Activated CD8-positive, alpha-beta T cell treated with anti-CD3 and anti-CD28 coated beads for 36 hours (primary cell): ENCODE data around the gene SLC25A2. TPM values are rescaled to one million over a fixed set of nuclear protein-coding genes. Genes with fewer than 3 reads are reported as not detected.

ENCODE experiments used
- ATAC-seq: fragments of 200-7000 bp; cut with Tn5 transposase; one replicate; pipeline ENCODE4 v1.10.0; 2021; ENCODE audit warnings: mild to moderate bottlenecking, moderate library complexity
- CTCF ChIA-PET: fragments of 350-600 bp; sonication (Branson Sonifier 250); formaldehyde crosslinking; loops from one replicate; lab custom pipeline; 2021; ENCODE audit warnings: antibody characterized with exemption; lab: Charles Lee
- POLR2A ChIA-PET: fragments of 350-600 bp; sonication (Branson Sonifier 250); formaldehyde crosslinking; loops from one replicate; lab custom pipeline; 2021; ENCODE audit warnings: antibody characterized with exemption; lab: Charles Lee
- DNase-seq: peaks from one replicate; pipeline ENCODE4 v3.0.0-alpha.2; 2020
- H3K27ac Mint-ChIP-seq: one replicate; pipeline ENCODE4 v1.8.0; 2021; ENCODE audit warnings: mild to moderate bottlenecking, mixed read lengths
- H3K27me3 Mint-ChIP-seq: one replicate; pipeline ENCODE4 v1.8.0; 2021; ENCODE audit warnings: mixed read lengths
- H3K36me3 Mint-ChIP-seq: one replicate; pipeline ENCODE4 v1.8.0; 2021; ENCODE audit warnings: low read depth, mixed read lengths
- H3K4me1 Mint-ChIP-seq: one replicate; pipeline ENCODE4 v1.8.0; 2021; ENCODE audit warnings: low read depth, mixed read lengths
- H3K4me3 Mint-ChIP-seq: one replicate; pipeline ENCODE4 v1.8.0; 2021; ENCODE audit warnings: mild to moderate bottlenecking, moderate library complexity, mixed read lengths
- H3K9me3 Mint-ChIP-seq: one replicate; pipeline ENCODE4 v1.8.0; 2021; ENCODE audit warnings: mixed read lengths
- CTCF ChIP-seq: fragments of 200-600 bp; IDR thresholded peaks from one replicate; pipeline ENCODE4 v1.8.0; 2022; ENCODE audit warnings: antibody characterized with exemption, mild to moderate bottlenecking
- intact Hi-C: fragments of 100-400 bp; cut with micrococcal nuclease; formaldehyde crosslinking; loops from one replicate; pipeline ENCODE4 v1.10.0; 2022
- total RNA-seq, 2 experiments: library from RNA; stranded (reverse); gene quantifications; one replicate each; pipeline ENCODE4 v1.2.3, GENCODE V29; 2021

SLC25A2 gene
- total RNA-seq, 2 experiments from 2014 or later = 0.25 TPM; not detected in 1

GRCh38 chr5:141330299-141331080 lies 26.6 kb upstream of the SLC25A2 start, which contains the start of gene PCDHGA1:
TSS of gene PCDHGA1 (plus strand) at chr5:141330514.
- Mint-ChIP-seq H3K36me3 (peaks cover 16% of the 10 kb centered on the region), H3K9me3 (peaks cover 27% of the 10 kb centered on the region), H3K4me1 (peaks cover 4% of the 10 kb centered on the region), H3K4me3 (no peak within 1 kb of the TSS), H3K27me3 (peaks cover 40% of the 10 kb centered on the region), H3K27ac (no peak within 1 kb of the TSS)
- ATAC-seq (peak; percentile 50), DNase-seq (peak; percentile 56)
- ChIA-PET CTCF (interaction anchor here (0.8 to 3.5 kb wide), 11 partner anchors 11 to 227 kb away, joined by 3 to 36 read pairs (median 5); partner anchors contain the start of genes PCDHGA11, PCDHGA12, PCDHGA4 and PCDHGA5), POLR2A (interaction anchor here (0.6 to 1.6 kb wide), 2 partner anchors 10 to 142 kb away, joined by 3 to 8 read pairs; partner anchors contain the start of gene TAF7)
- intact Hi-C loops = no loop called here
- TF ChIP-seq CTCF = no peak

- peak; percentile 23 for DNase-seq
- Mint-ChIP-seq H3K27ac (no peak overlapping the region), H3K4me3 (no peak overlapping the region), H3K9me3 (peaks cover 18% of the 10 kb centered on the region), H3K36me3 (peaks cover 12% of the 10 kb centered on the region), H3K4me1 (peaks cover 4% of the 10 kb centered on the region), H3K27me3 (peaks cover 28% of the 10 kb centered on the region)
- no peak for ATAC-seq
- no peak for TF ChIP-seq CTCF
- CTCF ChIA-PET = interaction anchor here (0.9 to 3.5 kb wide), 9 partner anchors 8 to 236 kb away, joined by 3 to 36 read pairs (median 5); partner anchors contain the start of genes PCDHGA2, PCDHGA9, PCDHGB2 and PCDHGB3
- intact Hi-C loops = loop anchor here (10.0 kb wide), 2 partner anchors 187 to 237 kb away; no protein-coding TSS in a partner anchor
- POLR2A ChIA-PET = interaction anchor here (0.6 kb wide), 1 partner anchor 10 kb away, joined by 3 read pairs; no protein-coding TSS in a partner anchor
These were observed 24.4 kb upstream of the SLC25A2 start for GRCh38 chr5:141328231-141328630.

- ChIA-PET CTCF (interaction anchor here (0.7 to 2.9 kb wide), 10 partner anchors 10 to 266 kb away, joined by 3 to 13 read pairs (median 4); partner anchors contain the start of genes PCDHGA2 and PCDHGB3), POLR2A (no interaction called here)
- Mint-ChIP-seq H3K27ac (peak overlapping the region; percentile 81), H3K36me3 (peaks cover 2% of the 10 kb centered on the region), H3K4me3 (peak overlapping the region; percentile 79), H3K4me1 (peaks cover 4% of the 10 kb centered on the region), H3K9me3 (peaks cover 21% of the 10 kb centered on the region), H3K27me3 (peaks cover 24% of the 10 kb centered on the region)
- ATAC-seq (peak; percentile 96), DNase-seq (peak; percentile 84)
- intact Hi-C loops = loop anchor here (10.0 kb wide), 2 partner anchors 189 to 239 kb away; no protein-coding TSS in a partner anchor
- TF ChIP-seq CTCF = peak; percentile 51
These were observed 22.4 kb upstream of the SLC25A2 start for GRCh38 chr5:141326088-141326854.

GRCh38 chr5:141322261-141322660 lies 18.4 kb upstream of the SLC25A2 start:
- Mint-ChIP-seq H3K4me3 (no peak overlapping the region), H3K4me1 (peaks cover 26% of the 10 kb centered on the region), H3K27me3 (peaks cover 3% of the 10 kb centered on the region), H3K36me3 (peaks cover 36% of the 10 kb centered on the region), H3K9me3 (peaks cover 34% of the 10 kb centered on the region), H3K27ac (no peak overlapping the region)
- CTCF ChIA-PET = interaction anchor here (0.7 to 1.4 kb wide), 3 partner anchors 75 to 486 kb away, joined by 3 read pairs; no protein-coding TSS in a partner anchor
- POLR2A ChIA-PET = no interaction called here
- DNase-seq (no peak), ATAC-seq (no peak)
- TF ChIP-seq CTCF = no peak
- intact Hi-C loops = loop anchor here (10.0 kb wide), 2 partner anchors 193 to 243 kb away; no protein-coding TSS in a partner anchor
